Epithelial cell of prostate (primary cell): Measurements from ENCODE around the gene NAT10.

Experiments used
- DNase-seq: peaks from one replicate; pipeline ENCODE4 v3.0.0-alpha.2; 2011; ENCODE audit warnings: low read depth, low spot score
- H3K27ac ChIP-seq: fragments of 450-650 bp; 2 replicates; pipeline ENCODE4 v1.5.1; 2017; ENCODE audit warnings: mild to moderate bottlenecking

Gene NAT10

GRCh38 chr11:34183848-34184391 lies 78.5 kb downstream of the NAT10 start:
- no peak for DNase-seq
- no peak overlapping the region for H3K27ac ChIP-seq

GRCh38 chr11:34184505-34185015 lies 79.1 kb downstream of the NAT10 start:
- no peak for DNase-seq
- H3K27ac ChIP-seq, result no peak overlapping the region

- DNase-seq, result no peak
- H3K27ac ChIP-seq, result no peak overlapping the region
Observed at GRCh38 chr11:34185926-34186841, 80.8 kb downstream of the NAT10 start.

- no peak overlapping the region for H3K27ac ChIP-seq
- DNase-seq, result no peak
Observed at GRCh38 chr11:34188181-34188580, 82.8 kb downstream of the NAT10 start.

GRCh38 chr11:34189191-34189590 lies 83.8 kb downstream of the NAT10 start:
- H3K27ac ChIP-seq, result no peak overlapping the region
- DNase-seq, result no peak

GRCh38 chr11:34190192-34191139 lies 85.0 kb downstream of the NAT10 start:
- DNase-seq, result no peak
- no peak overlapping the region for H3K27ac ChIP-seq

GRCh38 chr11:34191578-34191977 lies 86.1 kb downstream of the NAT10 start:
- DNase-seq, result no peak
- H3K27ac ChIP-seq, result no peak overlapping the region

- peak; percentile 61 for DNase-seq
- H3K27ac ChIP-seq, result peak overlapping the region; percentile 25
Observed at GRCh38 chr11:34192481-34193401, 87.3 kb downstream of the NAT10 start.

GRCh38 chr11:34194576-34195335 lies 89.3 kb downstream of the NAT10 start:
- DNase-seq, result no peak
- no peak overlapping the region for H3K27ac ChIP-seq
